ENCODE measurements around the gene TTYH1.

Gene TTYH1

GRCh38 chr19:54424660-54425381 lies 9.6 kb downstream of the TTYH1 start:
- DNase-seq = no peak

- DNase-seq = no peak
Measured at GRCh38 chr19:54425382-54425723, 10.1 kb downstream of the TTYH1 start.

- DNase-seq = no peak
Measured at GRCh38 chr19:54426291-54426931, 11.1 kb downstream of the TTYH1 start.

GRCh38 chr19:54427586-54427985 lies 12.3 kb downstream of the TTYH1 start:
- no peak for DNase-seq

- no peak for DNase-seq
Measured at GRCh38 chr19:54428323-54429175, 13.3 kb downstream of the TTYH1 start.

GRCh38 chr19:54429176-54429495 lies 13.9 kb downstream of the TTYH1 start:
- DNase-seq = no peak

- no peak for DNase-seq
Measured at GRCh38 chr19:54429545-54430227, 14.4 kb downstream of the TTYH1 start.

- peak; percentile 88 for DNase-seq
Measured at GRCh38 chr19:54430306-54431254, 15.3 kb downstream of the TTYH1 start.

GRCh38 chr19:54431255-54431838 lies 16.1 kb downstream of the TTYH1 start:
- no peak for DNase-seq

GRCh38 chr19:54432144-54432738 lies 17.0 kb downstream of the TTYH1 start:
- no peak for DNase-seq

GRCh38 chr19:54433697-54434096 lies 18.4 kb downstream of the TTYH1 start:
- no peak for DNase-seq

GRCh38 chr19:54434112-54434872 lies 19.0 kb downstream of the TTYH1 start:
- DNase-seq = no peak

GRCh38 chr19:54434873-54435214 lies 19.6 kb downstream of the TTYH1 start:
- DNase-seq = no peak

- no peak for DNase-seq
Measured at GRCh38 chr19:54435551-54436016, 20.3 kb downstream of the TTYH1 start.

GRCh38 chr19:54436031-54436523 lies 20.8 kb downstream of the TTYH1 start:
- no peak for DNase-seq

- no peak for DNase-seq
Measured at GRCh38 chr19:54436628-54437252, 21.5 kb downstream of the TTYH1 start.

GRCh38 chr19:54439174-54439851 lies 24.0 kb downstream of the TTYH1 start:
- peak; percentile 65 for DNase-seq

- no peak for DNase-seq
Measured at GRCh38 chr19:54440641-54441040, 25.4 kb downstream of the TTYH1 start.

- no peak for DNase-seq
Measured at GRCh38 chr19:54444737-54445136, 29.5 kb downstream of the TTYH1 start.
